Osteoblast (primary cell): ENCODE results near the gene SLC13A3. TPM values are rescaled to one million over a fixed set of nuclear protein-coding genes. Genes with fewer than 3 reads are reported as not detected.

Source experiments
- DNase-seq: peaks from one replicate; pipeline ENCODE4 v3.0.0; 2011; ENCODE audit warnings: low spot score, mixed read lengths; ENCODE audit not compliant: insufficient read length; ENCODE audit errors: missing footprints
- H2AFZ ChIP-seq: 2 replicates; pipeline ENCODE4 v1.6.0; 2011; ENCODE audit warnings: mild to moderate bottlenecking, low read length
- H3K27ac ChIP-seq: 2 replicates; pipeline ENCODE4 v1.5.1; 2011; ENCODE audit warnings: mild to moderate bottlenecking, low read depth, low read length, moderate library complexity
- H3K27me3 ChIP-seq: 2 replicates; pipeline ENCODE4 v1.6.0; 2012; ENCODE audit warnings: mild to moderate bottlenecking, control low read depth, inconsistent platforms, low read length, moderate library complexity; ENCODE audit not compliant: insufficient read depth
- H3K36me3 ChIP-seq: 2 replicates; pipeline ENCODE4 v1.5.1; 2011; ENCODE audit warnings: mild to moderate bottlenecking, low read length, control low read depth, moderate library complexity; ENCODE audit not compliant: insufficient read depth
- H3K4me1 ChIP-seq: 2 replicates; pipeline ENCODE4 v1.5.1; 2011; ENCODE audit warnings: mild to moderate bottlenecking, low read length, control low read depth, moderate library complexity; ENCODE audit not compliant: insufficient read depth
- H3K4me2 ChIP-seq: 2 replicates; pipeline ENCODE4 v1.6.0; 2011; ENCODE audit warnings: mild to moderate bottlenecking, low read length; ENCODE audit not compliant: insufficient read depth
- H3K4me3 ChIP-seq: fragments of 200-600 bp; sonication (generic); 3 replicates; pipeline ENCODE4 v1.5.1; 2012; ENCODE audit warnings: mild to moderate bottlenecking, low read length, inconsistent platforms; ENCODE audit not compliant: insufficient read depth
- H3K79me2 ChIP-seq: 2 replicates; pipeline ENCODE4 v1.6.0; 2012; ENCODE audit warnings: mild to moderate bottlenecking, low read length, control low read depth, inconsistent platforms; ENCODE audit not compliant: insufficient read depth
- H3K9me3 ChIP-seq: 2 replicates; pipeline ENCODE4 v1.5.1; 2011; ENCODE audit warnings: low read depth, low read length, control low read depth
- H4K20me1 ChIP-seq: 2 replicates; pipeline ENCODE4 v1.6.0; 2012; ENCODE audit warnings: mild to moderate bottlenecking, low read length, control low read depth; ENCODE audit not compliant: insufficient read depth
- CTCF ChIP-seq: IDR thresholded peaks from 2 replicates; pipeline ENCODE4 v1.5.1; 2011; ENCODE audit warnings: mild to moderate bottlenecking, low read depth, low read length, moderate library complexity; ENCODE audit errors: extremely low read depth
- total RNA-seq: library from RNA; depleted of rRNA; stranded (reverse); fragments of >200 nt; gene quantifications from 2 replicates; pipeline ENCODE4 v1.2.3, GENCODE V29; 2012

SLC13A3 gene
- total RNA-seq, 1 donor = 1.8 TPM

- no peaks in the 10 kb centered on the region for H3K4me1 ChIP-seq
- H4K20me1 ChIP-seq = no peaks in the 10 kb centered on the region
- H3K4me2 ChIP-seq = no peak overlapping the region
- H3K4me3 ChIP-seq = no peak overlapping the region
- H3K9me3 ChIP-seq = no peaks in the 10 kb centered on the region
- DNase-seq = no peak
- TF ChIP-seq CTCF = no peak
- H3K36me3 ChIP-seq = no peaks in the 10 kb centered on the region
- no peaks in the 10 kb centered on the region for H3K79me2 ChIP-seq
- no peak overlapping the region for H2AFZ ChIP-seq
- H3K27me3 ChIP-seq = peaks cover 21% of the 10 kb centered on the region
- no peak overlapping the region for H3K27ac ChIP-seq
These were observed 1.4 kb upstream of the SLC13A3 start for GRCh38 chr20:46652699-46653098.

- no peak overlapping the region for H3K4me2 ChIP-seq
- no peak overlapping the region for H3K4me3 ChIP-seq
- DNase-seq = no peak
- no peaks in the 10 kb centered on the region for H3K9me3 ChIP-seq
- H3K4me1 ChIP-seq = peaks cover 5% of the 10 kb centered on the region
- H3K36me3 ChIP-seq = no peaks in the 10 kb centered on the region
- no peak overlapping the region for H3K27ac ChIP-seq
- H4K20me1 ChIP-seq = no peaks in the 10 kb centered on the region
- peaks cover 21% of the 10 kb centered on the region for H3K27me3 ChIP-seq
- no peak overlapping the region for H2AFZ ChIP-seq
- no peak for TF ChIP-seq CTCF
- H3K79me2 ChIP-seq = no peaks in the 10 kb centered on the region
These were observed 626 bp downstream of the SLC13A3 start for GRCh38 chr20:46650575-46651090.

GRCh38 chr20:46649965-46650542, 1.2 kb downstream of the SLC13A3 start:
- H3K79me2 ChIP-seq = no peaks in the 10 kb centered on the region
- TF ChIP-seq CTCF = no peak

GRCh38 chr20:46649650-46649949, 1.7 kb downstream of the SLC13A3 start:
- no peaks in the 10 kb centered on the region for H4K20me1 ChIP-seq
- H3K27me3 ChIP-seq = peaks cover 21% of the 10 kb centered on the region
- no peak overlapping the region for H3K4me2 ChIP-seq
- no peak overlapping the region for H3K27ac ChIP-seq
- no peak for TF ChIP-seq CTCF
- no peak for DNase-seq
- no peak overlapping the region for H2AFZ ChIP-seq
- no peak overlapping the region for H3K4me3 ChIP-seq
- no peaks in the 10 kb centered on the region for H3K79me2 ChIP-seq
- peaks cover 5% of the 10 kb centered on the region for H3K4me1 ChIP-seq
- H3K36me3 ChIP-seq = no peaks in the 10 kb centered on the region
- no peaks in the 10 kb centered on the region for H3K9me3 ChIP-seq

More at GRCh38 chr20:46649965-46650542, 1.2 kb downstream of the SLC13A3 start:
- H3K27ac ChIP-seq = no peak overlapping the region
- H2AFZ ChIP-seq = no peak overlapping the region
- H3K4me2 ChIP-seq = no peak overlapping the region
- peaks cover 21% of the 10 kb centered on the region for H3K27me3 ChIP-seq
- H3K36me3 ChIP-seq = no peaks in the 10 kb centered on the region
- no peaks in the 10 kb centered on the region for H4K20me1 ChIP-seq
- H3K9me3 ChIP-seq = no peaks in the 10 kb centered on the region
- no peak for DNase-seq
- H3K4me1 ChIP-seq = peaks cover 5% of the 10 kb centered on the region
- no peak overlapping the region for H3K4me3 ChIP-seq
